Large intestine (tissue), 3 donors: ENCODE measurements around the gene FUT6. TPM values are rescaled to one million over a fixed set of nuclear protein-coding genes. Genes with fewer than 3 reads are reported as not detected.
"Not testable (repeated sequence)": the region's sequence is repeated elsewhere in the genome, so short reads cannot be mapped to it uniquely, and the experiment has no call there.

Experiments used
- DNase-seq, 2 donors: peaks; one replicate each; pipeline versions ENCODE4 v3.0.0 to v3.0.0-alpha.2; 2013
- H3K27ac ChIP-seq: one replicate; pipeline ENCODE4 v1.5.1; 2013; ENCODE audit warnings: low read length
- H3K27me3 ChIP-seq: 2 replicates; pipeline ENCODE4 v1.6.1; 2013; ENCODE audit warnings: low read length; ENCODE audit not compliant: control insufficient read depth, insufficient read depth
- H3K36me3 ChIP-seq: 2 replicates; pipeline ENCODE4 v1.6.1; 2013; ENCODE audit warnings: low read length; ENCODE audit not compliant: control insufficient read depth, insufficient read depth
- H3K4me1 ChIP-seq: one replicate; pipeline ENCODE4 v1.6.1; 2013; ENCODE audit warnings: low read length; ENCODE audit not compliant: control insufficient read depth, insufficient read depth
- H3K4me3 ChIP-seq: one replicate; pipeline ENCODE4 v1.5.1; 2013; ENCODE audit warnings: low read length
- H3K9me3 ChIP-seq: one replicate; pipeline ENCODE4 v1.6.1; 2013; ENCODE audit warnings: mild to moderate bottlenecking, low read depth, low read length, moderate library complexity; ENCODE audit not compliant: control insufficient read depth
- WGBS: methylation state at CpG from one replicate; pipeline ENCODE4 v1.1.5; 2013; ENCODE audit warnings: low lambda C conversion rate; ENCODE audit not compliant: insufficient coverage; 5-methylcytosine and 5-hydroxymethylcytosine counted together
- polyA plus RNA-seq: library from polyadenylated mRNA; unstranded; fragments of 120-200 nt; gene quantifications from one replicate; pipeline ENCODE4 v1.2.1, GENCODE V29; 2013

The FUT6 gene
- polyA plus RNA-seq, 1 donor, result 0.99 TPM

- H3K27me3 ChIP-seq, H3K4me3 ChIP-seq, H3K4me1 ChIP-seq, H3K27ac ChIP-seq, H3K9me3 ChIP-seq, DNase-seq, H3K36me3 ChIP-seq: not testable (repeated sequence)
- WGBS, result no CpG with 5 or more reads among the region's 7 CpGs
These were observed 35.0 kb upstream of the FUT6 start for GRCh38 chr19:5874496-5874895.

- Histone ChIP-seq H3K36me3 (no peaks in the 10 kb centered on the region), H3K27me3 (no peaks in the 10 kb centered on the region), H3K4me1 (peaks cover 10% of the 10 kb centered on the region), H3K27ac (no peak overlapping the region), H3K9me3 (no peaks in the 10 kb centered on the region), H3K4me3 (no peak overlapping the region)
- DNase-seq, result no peak
- WGBS, result no CpG with 5 or more reads among the region's 12 CpGs
These were observed 34.2 kb upstream of the FUT6 start for GRCh38 chr19:5873617-5874199.

- Histone ChIP-seq H3K9me3 (no peaks in the 10 kb centered on the region), H3K27me3 (no peaks in the 10 kb centered on the region), H3K4me3 (no peak overlapping the region), H3K27ac (no peak overlapping the region), H3K4me1 (peaks cover 5% of the 10 kb centered on the region), H3K36me3 (no peaks in the 10 kb centered on the region)
- no peak for DNase-seq
- no CpG with 5 or more reads among the region's 12 CpGs for WGBS
These were observed 31.5 kb upstream of the FUT6 start for GRCh38 chr19:5870986-5871394.

- Histone ChIP-seq H3K4me3 (no peak overlapping the region), H3K36me3 (no peaks in the 10 kb centered on the region), H3K27ac (no peak overlapping the region), H3K4me1 (no peaks in the 10 kb centered on the region), H3K27me3 (no peaks in the 10 kb centered on the region), H3K9me3 (no peaks in the 10 kb centered on the region)
- no CpG with 5 or more reads among the region's 31 CpGs for WGBS
- DNase-seq, result no peak
These were observed 28.0 kb upstream of the FUT6 start for GRCh38 chr19:5867201-5868136.

GRCh38 chr19:5865772-5866171, 26.3 kb upstream of the FUT6 start:
- Histone ChIP-seq H3K4me1 (no peaks in the 10 kb centered on the region), H3K27ac (no peak overlapping the region), H3K36me3 (no peaks in the 10 kb centered on the region), H3K4me3 (no peak overlapping the region), H3K9me3 (no peaks in the 10 kb centered on the region), H3K27me3 (no peaks in the 10 kb centered on the region)
- no peak for DNase-seq
- WGBS, result no CpG with 5 or more reads among the region's 11 CpGs

- Histone ChIP-seq H3K36me3 (no peaks in the 10 kb centered on the region), H3K9me3 (no peaks in the 10 kb centered on the region), H3K4me1 (no peaks in the 10 kb centered on the region), H3K27me3 (no peaks in the 10 kb centered on the region), H3K4me3 (no peak overlapping the region), H3K27ac (no peak overlapping the region)
- DNase-seq, result no peak
- WGBS, result no CpG with 5 or more reads among the region's 14 CpGs
These were observed 25.4 kb upstream of the FUT6 start for GRCh38 chr19:5864725-5865486.

GRCh38 chr19:5864013-5864720, 24.7 kb upstream of the FUT6 start:
- WGBS, result no CpG with 5 or more reads among the region's 9 CpGs
- H3K4me1 ChIP-seq, result no peaks in the 10 kb centered on the region

GRCh38 chr19:5863030-5863665, 23.6 kb upstream of the FUT6 start:
- H3K4me3 ChIP-seq, result no peak overlapping the region
- H3K36me3 ChIP-seq, result no peaks in the 10 kb centered on the region
- no peak for DNase-seq
- H3K9me3 ChIP-seq, result no peaks in the 10 kb centered on the region
- H3K27ac ChIP-seq, result no peak overlapping the region
- H3K27me3 ChIP-seq, result no peaks in the 10 kb centered on the region
- no CpG with 5 or more reads among the region's 11 CpGs for WGBS
- H3K4me1 ChIP-seq, result no peaks in the 10 kb centered on the region

More at GRCh38 chr19:5864013-5864720, 24.7 kb upstream of the FUT6 start:
- no peak overlapping the region for H3K27ac ChIP-seq
- H3K27me3 ChIP-seq, result no peaks in the 10 kb centered on the region
- H3K4me3 ChIP-seq, result no peak overlapping the region
- no peaks in the 10 kb centered on the region for H3K9me3 ChIP-seq
- DNase-seq, result no peak
- no peaks in the 10 kb centered on the region for H3K36me3 ChIP-seq

- Histone ChIP-seq H3K4me3 (no peak overlapping the region), H3K4me1 (no peaks in the 10 kb centered on the region), H3K9me3 (no peaks in the 10 kb centered on the region), H3K36me3 (no peaks in the 10 kb centered on the region), H3K27me3 (no peaks in the 10 kb centered on the region), H3K27ac (no peak overlapping the region)
- DNase-seq, result no peak
- 80% methylated on average over 1 of the region's 18 CpGs for WGBS
These were observed 17.9 kb upstream of the FUT6 start for GRCh38 chr19:5857203-5858081.
